Heart left ventricle (tissue), 16 donors: ENCODE data around the gene MVB12B. TPM values are rescaled to one million over a fixed set of nuclear protein-coding genes. Genes with fewer than 3 reads are reported as not detected.
A peak's percentile ranks its signal among the peaks of the same experiment; 100 is the strongest.

ENCODE experiments used
- ATAC-seq, 4 donors: fragments of 200-7000 bp; cut with Tn5 transposase; one replicate each; pipeline ENCODE4 v1.9.1; 2020 to 2022; ENCODE audit warnings: moderate library complexity in 4 of 4, mild to moderate bottlenecking in 3 of 4, moderate number of reproducible peaks in 1 of 4
- DNase-seq, 5 donors: peaks; one replicate each; pipeline ENCODE4 v3.0.0-alpha.2; 2020
- H3K27ac ChIP-seq, 12 donors: fragments of 200-600 bp; sonication (generic) in 4 of 12; one replicate each; pipeline versions ENCODE4 v1.5.0 to v1.8.0; 2016 to 2022; ENCODE audit warnings: mild to moderate bottlenecking in 2 of 12
- H3K27me3 ChIP-seq, 9 donors: fragments of 200-600 bp; sonication (generic) in 2 of 9; one replicate each; pipeline versions ENCODE4 v1.5.1 to v1.8.0; 2016 to 2022; ENCODE audit warnings: mild to moderate bottlenecking in 3 of 9
- H3K36me3 ChIP-seq, 9 donors: fragments of 200-600 bp; sonication (generic) in 2 of 9; one replicate each; pipeline versions ENCODE4 v1.5.0 to v1.8.0; 2018 to 2022; ENCODE audit warnings: mild to moderate bottlenecking in 2 of 9
- H3K4me1 ChIP-seq, 12 donors: fragments of 200-600 bp; sonication (generic) in 4 of 12; one replicate each; pipeline versions ENCODE4 v1.5.0 to v1.8.0; 2016 to 2022; ENCODE audit warnings: mild to moderate bottlenecking in 3 of 12
- H3K4me3 ChIP-seq, 12 donors: fragments of 200-600 bp; sonication (generic) in 4 of 12; one replicate each; pipeline versions ENCODE4 v1.5.0 to v1.8.0; 2017 to 2022; ENCODE audit warnings: mild to moderate bottlenecking in 9 of 12, moderate library complexity in 4 of 12
- H3K9me3 ChIP-seq, 12 donors: fragments of 200-600 bp; sonication (generic) in 4 of 12; one replicate each; pipeline versions ENCODE4 v1.5.0 to v1.8.0; 2016 to 2022; ENCODE audit warnings: mild to moderate bottlenecking in 1 of 12
- CTCF ChIP-seq, 12 donors: fragments of 200-600 bp; sonication (generic) in 4 of 12; IDR thresholded peaks; one replicate each; pipeline versions ENCODE4 v1.5.0 to v1.8.0; 2018 to 2022; ENCODE audit warnings: antibody characterized with exemption in 12 of 12, mild to moderate bottlenecking in 5 of 12
- POLR2A ChIP-seq, 2 donors: fragments of 450-650 bp; IDR thresholded peaks; one replicate each; pipeline ENCODE4 v1.6.1; 2017; ENCODE audit warnings: antibody characterized with exemption in 2 of 2, mild to moderate bottlenecking in 2 of 2, moderate library complexity in 2 of 2
- WGBS, 4 donors: extraction: QIAGEN DNeasy Blood & Tissue Kit in 2 of 4; methylation state at CpG; one replicate each; pipeline versions ENCODE4 v1.1.5 to v1.1.7; 2013 to 2018; 5-methylcytosine and 5-hydroxymethylcytosine counted together
- intact Hi-C, 10 donors: fragments of 100-400 bp; cut with DNase I; formaldehyde crosslinking; loops; one replicate each; pipeline versions ENCODE4 v1.11.1 to v1.14.2; 2022
- polyA plus RNA-seq, 2 donors: library from polyadenylated mRNA; stranded (reverse); fragments of 200-250 nt; gene quantifications; one replicate each; pipeline ENCODE4 v1.2.3, GENCODE V29; 2013
- total RNA-seq, 9 donors: library from RNA; depleted of rRNA in 2 of 9; stranded (reverse); fragments of >200 nt in 2 of 9; fragmentation: NEBNext Ultra II Directional in 3 of 9; extraction: Animal tissue kit (Norgen Biotek cat#: 25700) in 3 of 9; gene quantifications; one replicate each; pipeline versions ENCODE4 v1.1.0 to v1.2.4, GENCODE V29; 2016 to 2023
- donor health status: ischemic (EF 13 %, LVEDD 7.1; RV severe dilation, severe dysfunction).
- donor health status: healthy with polysubstance abuse.
- donor health status: DM: no; HTN: yes; CAD: no.
- donor health status: DM: no; HTN: no; CAD: no.
- donor health status: ischemic (EF 25% LVEDD 6.9; RV normal size, moderate dysfunction).
- donor health status: ischemic (EF 25% LVEDD 5.7; RV mildly dilated, moderate dysfunction).
- donor health status: healthy.
- donor health status: DM: yes; HTN: yes; CAD: no.
- donor health status: ischemic (EF 35%, LVEDD 5.7; RV mildly dilated, moderate dysfunction).
- donor health status: nonischemic (EF 11% LVEDD 7.7; RV severe dilation, severe dysfunction).
- donor health status: DM: yes; HTN: yes; CAD: no.
- donor health status: PGD.
- donor health status: ischemic (EF 29% LVEDD 5.4; RV normal size, mild dysfunction).
- donor health status: nonischemic (EF 23%, LVEDD 6.1; RV moderate dilation, normal function).

Gene MVB12B
- total and polyA plus RNA-seq, 11 donors: 4.9 to 16.2 (median 11.0) TPM

GRCh38 chr9:126486276-126486675 lies 159.6 kb downstream of the MVB12B start:
- Histone ChIP-seq H3K4me3 (no peak overlapping the region), H3K9me3 (no peaks in the 10 kb centered on the region), H3K36me3 (peaks cover 0 to 22% (median 11%) of the 10 kb centered on the region in 9 donors), H3K27me3 (no peaks in the 10 kb centered on the region), H3K27ac (no peak overlapping the region), H3K4me1 (peaks cover 0 to 8% (median 1%) of the 10 kb centered on the region in 12 donors)
- WGBS, 4 donors: 90 to 95% (median 93%) methylated on average over 11 of the region's 11 CpGs
- intact Hi-C loops: loop anchor here in 2 of 10 donors (2.0 to 10.0 kb wide), 2 partner anchors 81 to 1079 kb away; no protein-coding TSS in a partner anchor
- ATAC-seq (no peak), DNase-seq (no peak)
- TF ChIP-seq POLR2A (IDR thresholded peaks at IDR 0.05) (no peak), CTCF (IDR thresholded peaks at IDR 0.05) (no peak)

GRCh38 chr9:126487856-126488255 lies 161.2 kb downstream of the MVB12B start:
- Histone ChIP-seq H3K27me3 (no peaks in the 10 kb centered on the region), H3K36me3 (peaks cover 0 to 15% (median 10%) of the 10 kb centered on the region in 9 donors), H3K9me3 (no peaks in the 10 kb centered on the region), H3K4me3 (no peak overlapping the region), H3K27ac (no peak overlapping the region), H3K4me1 (peaks cover 0 to 6% (median 1%) of the 10 kb centered on the region in 12 donors)
- WGBS, 4 donors: 73 to 85% (median 79%) methylated on average over 12 of the region's 12 CpGs
- intact Hi-C loops: loop anchor here in 2 of 10 donors (2.0 to 10.0 kb wide), 2 partner anchors 83 to 1081 kb away; no protein-coding TSS in a partner anchor
- no peak for TF ChIP-seq POLR2A (IDR thresholded peaks at IDR 0.05)
- TF ChIP-seq CTCF (IDR thresholded peaks at IDR 0.05): no peak
- peak in 1 of 5 donors; percentile 49 for DNase-seq
- no peak for ATAC-seq

GRCh38 chr9:126488310-126488709 lies 161.7 kb downstream of the MVB12B start:
- no peaks in the 10 kb centered on the region for H3K9me3 ChIP-seq
- no peak overlapping the region for H3K4me3 ChIP-seq
- TF ChIP-seq CTCF (IDR thresholded peaks at IDR 0.05) (no peak), POLR2A (IDR thresholded peaks at IDR 0.05) (no peak)
- DNase-seq (peak in 1 of 5 donors; percentile 55), ATAC-seq (peak; percentile 44 to 72 (median 63))
- no peaks in the 10 kb centered on the region for H3K27me3 ChIP-seq
- H3K36me3 ChIP-seq: peaks cover 0 to 15% (median 7%) of the 10 kb centered on the region in 9 donors
- WGBS, 4 donors: 52 to 67% (median 56%) methylated on average over 8 of the region's 8 CpGs
- H3K27ac ChIP-seq: no peak overlapping the region
- peaks cover 0 to 6% (median 1%) of the 10 kb centered on the region in 12 donors for H3K4me1 ChIP-seq
- intact Hi-C loops: loop anchor here in 1 of 10 donors (10.0 kb wide), 1 partner anchor 84 kb away; no protein-coding TSS in a partner anchor

GRCh38 chr9:126488881-126489404 lies 162.3 kb downstream of the MVB12B start:
- TF ChIP-seq CTCF (IDR thresholded peaks at IDR 0.05) (no peak), POLR2A (IDR thresholded peaks at IDR 0.05) (no peak)
- ATAC-seq (peak; percentile 16 to 51 (median 28)), DNase-seq (no peak)
- Histone ChIP-seq H3K4me3 (no peak overlapping the region), H3K9me3 (no peaks in the 10 kb centered on the region), H3K36me3 (peaks cover 0 to 9% (median 2%) of the 10 kb centered on the region in 9 donors), H3K4me1 (peaks cover 0 to 6% (median 1%) of the 10 kb centered on the region in 12 donors), H3K27me3 (no peaks in the 10 kb centered on the region), H3K27ac (no peak overlapping the region)
- intact Hi-C loops: loop anchor here in 1 of 10 donors (10.0 kb wide), 1 partner anchor 84 kb away; no protein-coding TSS in a partner anchor
- 80 to 89% (median 88%) methylated on average over 4 to 8 of the region's 8 CpGs for WGBS, 4 donors
